Endodermal cell (in vitro differentiated cells): ENCODE results near the gene TMEM129. TPM values are rescaled to one million over a fixed set of nuclear protein-coding genes. Genes with fewer than 3 reads are reported as not detected.
"Not testable (repeated sequence)": the region's sequence is repeated elsewhere in the genome, so short reads cannot be mapped to it uniquely, and the experiment has no call there.

Experiments used
- DNase-seq: peaks from one replicate; pipeline ENCODE4 v3.0.0-alpha.2; 2017
- H3K27ac ChIP-seq: 2 replicates; pipeline ENCODE4 v1.5.1; 2013; ENCODE audit warnings: mild to moderate bottlenecking, low read depth, low read length, moderate library complexity
- H3K27me3 ChIP-seq: 2 replicates; pipeline ENCODE4 v1.6.1; 2013; ENCODE audit warnings: mild to moderate bottlenecking, low read length, moderate library complexity; ENCODE audit not compliant: insufficient read depth, control insufficient read depth, poor library complexity, severe bottlenecking
- H3K36me3 ChIP-seq: 2 replicates; pipeline ENCODE4 v1.7.0; 2013; ENCODE audit warnings: mild to moderate bottlenecking, low read length, moderate library complexity; ENCODE audit not compliant: control insufficient read depth, insufficient read depth
- H3K4me1 ChIP-seq: one replicate; pipeline ENCODE4 v1.7.0; 2013; ENCODE audit warnings: low read length; ENCODE audit not compliant: control insufficient read depth, insufficient read depth
- H3K4me3 ChIP-seq: 2 replicates; pipeline ENCODE4 v1.5.1; 2013; ENCODE audit warnings: mild to moderate bottlenecking, low read length, moderate library complexity
- H3K9ac ChIP-seq: 2 replicates; pipeline ENCODE4 v1.6.1; 2013; ENCODE audit warnings: mild to moderate bottlenecking, low read length, moderate library complexity; ENCODE audit not compliant: poor library complexity, severe bottlenecking; ENCODE audit errors: extremely low read depth
- H3K9me3 ChIP-seq: 2 replicates; pipeline ENCODE4 v1.6.1; 2013; ENCODE audit warnings: mild to moderate bottlenecking, low read length, moderate library complexity; ENCODE audit not compliant: control insufficient read depth
- H3K27ac Mint-ChIP-seq: 2 replicates; pipeline ENCODE4 v1.8.0; 2020; ENCODE audit warnings: mixed read lengths
- H3K27me3 Mint-ChIP-seq: 2 replicates; pipeline ENCODE4 v1.8.0; 2021; ENCODE audit warnings: mild to moderate bottlenecking, mixed read lengths; ENCODE audit not compliant: insufficient read depth
- H3K36me3 Mint-ChIP-seq: 2 replicates; pipeline ENCODE4 v1.8.0; 2020; ENCODE audit warnings: low read depth, mixed read lengths
- H3K4me1 Mint-ChIP-seq: 2 replicates; pipeline ENCODE4 v1.8.0; 2020; ENCODE audit warnings: mixed read lengths
- H3K4me3 Mint-ChIP-seq: 2 replicates; pipeline ENCODE4 v1.8.0; 2020; ENCODE audit warnings: mild to moderate bottlenecking, moderate library complexity, mixed read lengths
- H3K9me3 Mint-ChIP-seq: 2 replicates; pipeline ENCODE4 v1.8.0; 2020; ENCODE audit warnings: mild to moderate bottlenecking, mixed read lengths
- WGBS, 2 experiments: methylation state at CpG; one replicate each; pipeline versions ENCODE4 v1.1.5 to v1.1.7; 2013; ENCODE audit warnings: missing lambda C conversion rate in 2 of 2, mixed read lengths in 1 of 2; ENCODE audit not compliant: insufficient coverage in 1 of 2, insufficient read length in 1 of 2; 5-methylcytosine and 5-hydroxymethylcytosine counted together
- total RNA-seq, 2 donors: library from RNA; stranded (reverse); fragmentation: NEBNext Ultra II Directional in 1 of 2; extraction: Animal tissue kit (Norgen Biotek cat#: 25700) in 1 of 2; gene quantifications; 2 replicates in 1 of 2; 3 replicates in 1 of 2; pipeline ENCODE4 v1.2.1, GENCODE V29; 2021
- TF ChIP-seq, protein P1 (sequence below): fragments of 200-600 bp; sonication (generic); conservative IDR thresholded peaks from 2 replicates; pipeline ENCODE4 v1.5.0; 2021; ENCODE audit warnings: antibody characterized with exemption, mild to moderate bottlenecking

The TMEM129 gene
- total RNA-seq, 2 donors from 2014 or later: 33.6 to 41.7 TPM

DNA sequence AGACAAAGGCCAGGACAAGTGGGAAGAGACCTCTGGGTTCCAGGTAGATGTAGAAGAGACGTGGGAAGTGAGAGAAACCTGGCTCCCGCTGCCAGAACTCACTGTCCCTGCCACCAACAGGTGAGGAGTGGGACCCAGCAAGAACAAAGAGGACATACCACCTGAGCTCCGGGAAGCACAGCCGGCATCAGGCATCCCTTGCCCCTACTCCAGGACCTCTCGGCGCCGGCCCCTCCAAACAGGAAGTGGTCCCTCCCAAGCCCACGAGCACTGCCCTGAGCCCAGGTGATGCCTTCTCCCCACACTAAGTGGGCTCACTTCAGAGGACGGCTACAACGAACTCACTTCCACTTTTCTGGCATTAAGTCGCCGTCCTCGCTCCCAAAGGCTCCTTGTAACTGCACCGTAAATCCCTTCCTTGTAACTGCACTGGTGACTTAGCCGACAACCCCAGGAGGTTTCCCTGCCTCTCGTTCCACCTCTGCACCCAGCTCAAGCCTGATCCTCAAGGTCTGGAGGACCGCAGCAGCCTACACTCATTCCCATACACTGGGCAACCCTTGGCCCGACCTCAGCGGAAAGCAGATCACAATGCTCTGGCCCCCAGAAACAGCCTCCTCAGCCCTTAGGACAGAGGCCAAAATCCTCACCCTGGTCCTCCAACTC lies 45.9 kb downstream of the TMEM129 start:
- Mint-ChIP-seq H3K27me3 (no peaks in the 10 kb centered on the region), H3K4me3 (no peak overlapping the region), H3K9me3 (no peaks in the 10 kb centered on the region), H3K4me1 (no peaks in the 10 kb centered on the region), H3K27ac (peak overlapping the region; percentile 6), H3K36me3 (no peaks in the 10 kb centered on the region)
- no peak overlapping the region for H3K27ac ChIP-seq
- H3K27me3 ChIP-seq: no peaks in the 10 kb centered on the region
- H3K4me3 ChIP-seq: no peak overlapping the region
- no peaks in the 10 kb centered on the region for H3K36me3 ChIP-seq
- H3K9ac ChIP-seq: no peak overlapping the region
- no peaks in the 10 kb centered on the region for H3K9me3 ChIP-seq
- TF ChIP-seq, protein P1, sequence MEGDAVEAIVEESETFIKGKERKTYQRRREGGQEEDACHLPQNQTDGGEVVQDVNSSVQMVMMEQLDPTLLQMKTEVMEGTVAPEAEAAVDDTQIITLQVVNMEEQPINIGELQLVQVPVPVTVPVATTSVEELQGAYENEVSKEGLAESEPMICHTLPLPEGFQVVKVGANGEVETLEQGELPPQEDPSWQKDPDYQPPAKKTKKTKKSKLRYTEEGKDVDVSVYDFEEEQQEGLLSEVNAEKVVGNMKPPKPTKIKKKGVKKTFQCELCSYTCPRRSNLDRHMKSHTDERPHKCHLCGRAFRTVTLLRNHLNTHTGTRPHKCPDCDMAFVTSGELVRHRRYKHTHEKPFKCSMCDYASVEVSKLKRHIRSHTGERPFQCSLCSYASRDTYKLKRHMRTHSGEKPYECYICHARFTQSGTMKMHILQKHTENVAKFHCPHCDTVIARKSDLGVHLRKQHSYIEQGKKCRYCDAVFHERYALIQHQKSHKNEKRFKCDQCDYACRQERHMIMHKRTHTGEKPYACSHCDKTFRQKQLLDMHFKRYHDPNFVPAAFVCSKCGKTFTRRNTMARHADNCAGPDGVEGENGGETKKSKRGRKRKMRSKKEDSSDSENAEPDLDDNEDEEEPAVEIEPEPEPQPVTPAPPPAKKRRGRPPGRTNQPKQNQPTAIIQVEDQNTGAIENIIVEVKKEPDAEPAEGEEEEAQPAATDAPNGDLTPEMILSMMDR: no peak
- no peaks in the 10 kb centered on the region for H3K4me1 ChIP-seq
- no peak for DNase-seq
- 93% methylated on average over 12 to 19 of the region's 19 CpGs for WGBS, 2 experiments

DNA sequence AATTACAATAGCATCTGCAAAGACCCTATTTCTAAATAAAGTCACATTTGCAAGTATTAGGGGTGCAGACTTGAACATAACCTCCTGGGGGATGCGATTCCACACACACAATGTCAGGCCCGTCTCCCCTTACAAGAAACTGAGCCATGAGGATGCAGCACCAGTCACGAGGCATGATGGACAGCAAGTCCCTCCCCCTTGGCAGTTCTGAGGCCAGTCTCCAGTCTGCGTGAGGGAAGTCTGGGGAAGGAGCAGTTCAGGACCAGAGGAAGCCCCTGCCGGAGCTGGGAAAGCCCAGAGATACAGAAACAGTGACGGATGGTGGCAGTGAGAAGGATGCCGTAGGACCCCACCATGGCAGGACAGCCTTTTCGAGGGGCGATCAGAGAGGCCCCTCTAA lies 46.4 kb downstream of the TMEM129 start:
- WGBS, 2 experiments: 72 to 74% methylated on average over 9 of the region's 9 CpGs
- no peaks in the 10 kb centered on the region for H3K27me3 Mint-ChIP-seq
- H3K27me3 ChIP-seq: no peaks in the 10 kb centered on the region
- no peaks in the 10 kb centered on the region for H3K4me1 Mint-ChIP-seq
- H3K9ac ChIP-seq: no peak overlapping the region
- H3K27ac Mint-ChIP-seq: peak overlapping the region; percentile 6
- H3K9me3 Mint-ChIP-seq: no peaks in the 10 kb centered on the region
- TF ChIP-seq, protein P1: no peak
- no peaks in the 10 kb centered on the region for H3K36me3 ChIP-seq
- H3K4me3 ChIP-seq: no peak overlapping the region
- no peaks in the 10 kb centered on the region for H3K9me3 ChIP-seq
- H3K4me3 Mint-ChIP-seq: no peak overlapping the region
- H3K4me1 ChIP-seq: no peaks in the 10 kb centered on the region
- H3K27ac ChIP-seq: no peak overlapping the region
- no peak for DNase-seq
- no peaks in the 10 kb centered on the region for H3K36me3 Mint-ChIP-seq

DNA sequence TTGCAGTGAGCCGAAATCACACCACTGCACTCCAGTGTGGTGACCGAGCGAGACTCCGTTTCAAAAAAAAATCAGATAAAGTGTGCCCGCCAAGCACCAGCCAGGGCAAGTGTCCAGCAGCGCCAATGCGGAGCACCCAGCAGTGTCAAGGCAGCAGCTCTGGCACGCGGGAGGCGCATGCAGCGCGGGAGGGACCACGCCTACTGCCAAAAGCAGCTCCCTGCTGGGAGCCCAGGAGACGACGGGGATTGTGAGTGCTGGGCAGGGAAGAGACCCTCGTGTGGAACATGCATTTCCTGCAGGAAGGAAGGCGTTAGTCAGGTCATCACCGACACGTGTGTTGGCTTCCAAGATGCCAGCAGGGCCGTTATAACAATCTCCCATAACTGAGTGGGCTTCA lies 47.5 kb downstream of the TMEM129 start:
- H3K27ac ChIP-seq: no peak overlapping the region
- Mint-ChIP-seq H3K4me1 (no peaks in the 10 kb centered on the region), H3K9me3 (no peaks in the 10 kb centered on the region), H3K4me3 (no peak overlapping the region), H3K27ac (no peak overlapping the region), H3K27me3 (no peaks in the 10 kb centered on the region), H3K36me3 (no peaks in the 10 kb centered on the region)
- H3K9ac ChIP-seq: no peak overlapping the region
- H3K9me3 ChIP-seq: no peaks in the 10 kb centered on the region
- no peaks in the 10 kb centered on the region for H3K36me3 ChIP-seq
- no peaks in the 10 kb centered on the region for H3K4me1 ChIP-seq
- TF ChIP-seq, protein P1: no peak
- no peak overlapping the region for H3K4me3 ChIP-seq
- 85 to 91% methylated on average over 17 to 20 of the region's 20 CpGs for WGBS, 2 experiments
- no peaks in the 10 kb centered on the region for H3K27me3 ChIP-seq
- no peak for DNase-seq

GRCh38 chr4:1671011-1671410 lies 50.1 kb downstream of the TMEM129 start:
- H3K4me1 Mint-ChIP-seq, H3K27ac Mint-ChIP-seq, DNase-seq, H3K9me3 ChIP-seq, H3K4me1 ChIP-seq, H3K4me3 ChIP-seq, H3K27me3 ChIP-seq, H3K9me3 Mint-ChIP-seq, H3K36me3 Mint-ChIP-seq, H3K4me3 Mint-ChIP-seq, H3K9ac ChIP-seq, H3K27ac ChIP-seq, H3K36me3 ChIP-seq, H3K27me3 Mint-ChIP-seq: not testable (repeated sequence)
- 92 to 94% methylated on average over 7 to 18 of the region's 20 CpGs for WGBS, 2 experiments
